HCT116 (cell line): ENCODE data around the gene CIP2A.

ENCODE experiments used
- CTCF ChIP-seq, 3 experiments: fragments of 200-600 bp in 1 of 3; sonication (generic) in 1 of 3; IDR thresholded peaks in 2 of 3; conservative IDR thresholded peaks in 1 of 3; 2 replicates each; pipeline ENCODE4 v1.5.1; 2012 to 2017; ENCODE audit warnings: low read depth in 2 of 3, low read length in 2 of 3, antibody characterized with exemption in 1 of 3, borderline replicate concordance in 1 of 3, control low read depth in 1 of 3, mild to moderate bottlenecking in 1 of 3, mixed read lengths in 1 of 3, mixed run types in 1 of 3, moderate library complexity in 1 of 3; ENCODE audit not compliant: insufficient read depth in 1 of 3
- EZH2 ChIP-seq: fragments of 200-600 bp; sonication (generic); IDR thresholded peaks from 2 replicates; pipeline ENCODE4 v1.6.1; 2017; ENCODE audit warnings: antibody characterized with exemption, mixed run types
- JUND ChIP-seq: IDR thresholded peaks from 2 replicates; pipeline ENCODE4 v1.6.1; 2012
- MAX ChIP-seq: IDR thresholded peaks from 2 replicates; pipeline ENCODE4 v1.6.1; 2012
- POLR2A ChIP-seq: IDR thresholded peaks from 2 replicates; pipeline ENCODE4 v1.7.0; 2011; ENCODE audit warnings: borderline replicate concordance; ENCODE audit not compliant: insufficient read depth, insufficient read length; ENCODE audit errors: extremely low read depth
- POLR2AphosphoS5 ChIP-seq: IDR thresholded peaks from 2 replicates; pipeline ENCODE4 v1.6.1; 2011; ENCODE audit warnings: mild to moderate bottlenecking, low read depth, low read length, moderate library complexity
- RAD21 ChIP-seq: IDR thresholded peaks from 2 replicates; pipeline ENCODE4 v1.6.1; 2012; ENCODE audit warnings: low read depth, mild to moderate bottlenecking
- ZBTB33 ChIP-seq: IDR thresholded peaks from 2 replicates; pipeline ENCODE4 v1.6.1; 2011; ENCODE audit warnings: mild to moderate bottlenecking, low read length, moderate library complexity; ENCODE audit not compliant: insufficient replicate concordance; ENCODE audit errors: extremely low read depth
- ZNF274 ChIP-seq: fragments of 200-500 bp; sonication (Bioruptor generic); IDR thresholded peaks from 2 replicates; pipeline ENCODE4 v1.6.1; 2014; ENCODE audit warnings: mild to moderate bottlenecking, low read depth, low read length, inconsistent platforms

- TF ChIP-seq CTCF (IDR thresholded peaks at IDR 0.05 in 2 of 3, conservative IDR thresholded peaks at IDR 0.05 in 1 of 3; ENCODE audit: borderline replicate concordance in 1 of 3, insufficient read depth in 1 of 3, low read depth in 2 of 3, low read length in 2 of 3) (no peak), RAD21 (no peak), MAX (no peak), POLR2AphosphoS5 (no peak), JUND (no peak), POLR2A (no peak), EZH2 (no peak), ZNF274 (no peak), ZBTB33 (no peak)
Observed at GRCh38 chr3:108516881-108517280, 72.4 kb downstream of the CIP2A start.
